Vagina (tissue), 2 donors: Measurements from ENCODE around the gene DBH.

ENCODE experiments used
- POLR2A ChIP-seq, 2 donors: fragments of 450-650 bp; IDR thresholded peaks; one replicate each; pipeline ENCODE4 v1.6.1; 2017; ENCODE audit warnings: antibody characterized with exemption in 2 of 2, mild to moderate bottlenecking in 2 of 2, moderate library complexity in 2 of 2
- TF ChIP-seq, protein P1 (sequence below), 3 experiments: fragments of 450-650 bp in 2 of 3; fragments of 200-600 bp in 1 of 3; sonication (generic) in 1 of 3; IDR thresholded peaks; one replicate each; pipeline ENCODE4 v1.5.1; 2017 to 2019; ENCODE audit warnings: antibody characterized with exemption in 3 of 3, mild to moderate bottlenecking in 2 of 3, moderate library complexity in 2 of 3

DNA sequence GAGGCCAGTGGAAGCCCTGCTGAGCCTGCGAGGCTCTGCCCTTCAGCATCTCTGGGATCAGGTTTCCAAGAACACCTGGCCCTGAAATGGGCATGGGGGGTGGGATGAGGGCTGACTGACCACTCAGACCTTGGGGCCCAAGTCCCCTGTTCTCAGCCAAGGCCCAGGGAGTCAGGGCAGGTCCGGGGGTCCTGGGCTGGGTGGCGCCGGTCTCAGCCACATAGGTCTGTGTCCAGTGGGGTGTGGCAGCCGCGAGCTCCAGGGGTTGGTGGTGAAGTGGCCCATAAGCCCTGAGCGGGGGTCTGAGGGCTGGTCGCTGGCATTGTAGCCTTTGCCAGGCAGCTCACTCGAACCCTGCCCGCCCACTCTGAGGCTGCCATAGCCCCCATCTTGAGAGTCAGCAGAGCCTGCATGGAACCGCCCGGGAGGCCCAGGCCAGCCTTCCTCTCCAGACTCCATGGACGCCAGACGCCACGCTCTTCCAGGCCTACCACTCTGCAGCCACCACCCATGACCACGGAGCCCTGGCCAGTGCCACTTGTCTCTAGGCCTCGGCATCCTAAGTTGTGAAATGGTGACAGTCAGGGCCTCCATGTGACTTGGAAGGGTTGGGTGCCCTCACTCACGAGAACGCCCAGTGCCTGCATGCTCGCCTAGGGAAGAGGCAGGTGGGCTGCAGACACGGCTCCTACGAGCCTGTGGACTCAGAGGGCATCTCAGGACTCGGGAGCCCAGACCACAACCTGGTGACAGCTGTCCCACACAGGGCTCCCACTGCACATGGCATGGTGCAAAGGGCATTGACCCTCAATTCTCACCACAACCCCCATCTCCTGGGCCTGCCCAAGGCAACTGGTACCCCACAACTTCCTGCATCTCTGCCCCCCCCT, 6.7 kb upstream of the DBH start:
- TF ChIP-seq, protein P1, sequence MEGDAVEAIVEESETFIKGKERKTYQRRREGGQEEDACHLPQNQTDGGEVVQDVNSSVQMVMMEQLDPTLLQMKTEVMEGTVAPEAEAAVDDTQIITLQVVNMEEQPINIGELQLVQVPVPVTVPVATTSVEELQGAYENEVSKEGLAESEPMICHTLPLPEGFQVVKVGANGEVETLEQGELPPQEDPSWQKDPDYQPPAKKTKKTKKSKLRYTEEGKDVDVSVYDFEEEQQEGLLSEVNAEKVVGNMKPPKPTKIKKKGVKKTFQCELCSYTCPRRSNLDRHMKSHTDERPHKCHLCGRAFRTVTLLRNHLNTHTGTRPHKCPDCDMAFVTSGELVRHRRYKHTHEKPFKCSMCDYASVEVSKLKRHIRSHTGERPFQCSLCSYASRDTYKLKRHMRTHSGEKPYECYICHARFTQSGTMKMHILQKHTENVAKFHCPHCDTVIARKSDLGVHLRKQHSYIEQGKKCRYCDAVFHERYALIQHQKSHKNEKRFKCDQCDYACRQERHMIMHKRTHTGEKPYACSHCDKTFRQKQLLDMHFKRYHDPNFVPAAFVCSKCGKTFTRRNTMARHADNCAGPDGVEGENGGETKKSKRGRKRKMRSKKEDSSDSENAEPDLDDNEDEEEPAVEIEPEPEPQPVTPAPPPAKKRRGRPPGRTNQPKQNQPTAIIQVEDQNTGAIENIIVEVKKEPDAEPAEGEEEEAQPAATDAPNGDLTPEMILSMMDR (IDR thresholded peaks at IDR 0.05): no peak
- TF ChIP-seq POLR2A (IDR thresholded peaks at IDR 0.05): no peak
